Activated CD8-positive, alpha-beta T cell treated with anti-CD3 and anti-CD28 coated beads, Interleukin-2, amount 10 ng/mL, durations not matched to agents 7 days and 5 days (primary cell): ENCODE measurements around the gene CEP112. TPM values are rescaled to one million over a fixed set of nuclear protein-coding genes. Genes with fewer than 3 reads are reported as not detected.

Experiments
- ATAC-seq: fragments of 150-1000 bp; cut with Tn5 transposase; one replicate; pipeline ENCODE4 v1.10.0; 2021; ENCODE audit warnings: moderate library complexity
- CTCF ChIA-PET: fragments of 350-600 bp; sonication (Branson Sonifier 250); formaldehyde crosslinking; loops from one replicate; lab custom pipeline; 2021; ENCODE audit warnings: antibody characterized with exemption; lab: Charles Lee
- POLR2A ChIA-PET: fragments of 350-600 bp; sonication (Branson Sonifier 250); formaldehyde crosslinking; loops from one replicate; lab custom pipeline; 2021; ENCODE audit warnings: antibody characterized with exemption; lab: Charles Lee
- DNase-seq: peaks from one replicate; pipeline ENCODE4 v3.0.0-alpha.2; 2020
- H3K27ac Mint-ChIP-seq: one replicate; pipeline ENCODE4 v1.8.0; 2021; ENCODE audit warnings: mild to moderate bottlenecking, mixed read lengths
- H3K27me3 Mint-ChIP-seq: one replicate; pipeline ENCODE4 v1.8.0; 2021; ENCODE audit warnings: low read depth, mixed read lengths
- H3K36me3 Mint-ChIP-seq: one replicate; pipeline ENCODE4 v1.8.0; 2021; ENCODE audit warnings: low read depth, mixed read lengths
- H3K4me1 Mint-ChIP-seq: one replicate; pipeline ENCODE4 v1.8.0; 2021; ENCODE audit warnings: low read depth, mixed read lengths
- H3K4me3 Mint-ChIP-seq: one replicate; pipeline ENCODE4 v1.8.0; 2021; ENCODE audit warnings: mild to moderate bottlenecking, mixed read lengths
- H3K9me3 Mint-ChIP-seq: one replicate; pipeline ENCODE4 v1.8.0; 2022; ENCODE audit warnings: mixed read lengths; ENCODE audit not compliant: insufficient read depth
- total RNA-seq, 2 experiments: library from RNA; stranded (reverse); gene quantifications; one replicate each; pipeline ENCODE4 v1.2.3, GENCODE V29; 2021

Gene CEP112
- total RNA-seq, 2 experiments from 2014 or later, result 2.3 to 2.7 TPM

GRCh38 chr17:66143657-66144282 is 48.2 kb downstream of the CEP112 start:
- no peak for DNase-seq
- H3K4me1 Mint-ChIP-seq, result no peaks in the 10 kb centered on the region
- peaks cover 32% of the 10 kb centered on the region for H3K27me3 Mint-ChIP-seq
- CTCF ChIA-PET, result interaction anchor here (0.9 kb wide), 1 partner anchor 22 kb away, joined by 3 read pairs; no protein-coding TSS in a partner anchor
- POLR2A ChIA-PET, result no interaction called here
- no peak for ATAC-seq
- no peak overlapping the region for H3K4me3 Mint-ChIP-seq
- H3K36me3 Mint-ChIP-seq, result no peaks in the 10 kb centered on the region
- H3K9me3 Mint-ChIP-seq, result no peaks in the 10 kb centered on the region
- no peak overlapping the region for H3K27ac Mint-ChIP-seq

GRCh38 chr17:66142428-66142827 is 49.5 kb downstream of the CEP112 start:
- Mint-ChIP-seq H3K36me3 (no peaks in the 10 kb centered on the region), H3K4me3 (no peak overlapping the region), H3K27ac (no peak overlapping the region), H3K9me3 (no peaks in the 10 kb centered on the region), H3K27me3 (peaks cover 37% of the 10 kb centered on the region), H3K4me1 (no peaks in the 10 kb centered on the region)
- no peak for ATAC-seq
- DNase-seq, result no peak
- POLR2A ChIA-PET, result no interaction called here
- CTCF ChIA-PET, result no interaction called here

GRCh38 chr17:66138120-66138519 is 53.8 kb downstream of the CEP112 start:
- Mint-ChIP-seq H3K27ac (no peak overlapping the region), H3K4me3 (no peak overlapping the region), H3K9me3 (no peaks in the 10 kb centered on the region), H3K4me1 (no peaks in the 10 kb centered on the region), H3K27me3 (peaks cover 32% of the 10 kb centered on the region), H3K36me3 (no peaks in the 10 kb centered on the region)
- ChIA-PET CTCF (no interaction called here), POLR2A (no interaction called here)
- DNase-seq (no peak), ATAC-seq (no peak)

GRCh38 chr17:66135896-66136295 is 56.0 kb downstream of the CEP112 start:
- POLR2A ChIA-PET, result no interaction called here
- H3K27ac Mint-ChIP-seq, result no peak overlapping the region
- H3K36me3 Mint-ChIP-seq, result no peaks in the 10 kb centered on the region
- H3K4me3 Mint-ChIP-seq, result no peak overlapping the region
- CTCF ChIA-PET, result no interaction called here
- H3K4me1 Mint-ChIP-seq, result no peaks in the 10 kb centered on the region
- ATAC-seq, result no peak
- H3K9me3 Mint-ChIP-seq, result no peaks in the 10 kb centered on the region
- peaks cover 26% of the 10 kb centered on the region for H3K27me3 Mint-ChIP-seq
- DNase-seq, result no peak

GRCh38 chr17:66135219-66135618 is 56.7 kb downstream of the CEP112 start:
- no peaks in the 10 kb centered on the region for H3K36me3 Mint-ChIP-seq
- ATAC-seq, result no peak
- no peak for DNase-seq
- POLR2A ChIA-PET, result no interaction called here
- CTCF ChIA-PET, result no interaction called here
- H3K9me3 Mint-ChIP-seq, result no peaks in the 10 kb centered on the region
- H3K4me1 Mint-ChIP-seq, result no peaks in the 10 kb centered on the region
- no peak overlapping the region for H3K27ac Mint-ChIP-seq
- H3K27me3 Mint-ChIP-seq, result peaks cover 22% of the 10 kb centered on the region
- no peak overlapping the region for H3K4me3 Mint-ChIP-seq

- Mint-ChIP-seq H3K9me3 (no peaks in the 10 kb centered on the region), H3K27me3 (peaks cover 5% of the 10 kb centered on the region), H3K4me3 (no peak overlapping the region), H3K36me3 (no peaks in the 10 kb centered on the region), H3K4me1 (no peaks in the 10 kb centered on the region), H3K27ac (no peak overlapping the region)
- ATAC-seq (no peak), DNase-seq (no peak)
- ChIA-PET CTCF (no interaction called here), POLR2A (interaction anchor here (0.5 kb wide), 1 partner anchor 9 kb away, joined by 3 read pairs; no protein-coding TSS in a partner anchor)
Observed at GRCh38 chr17:66129759-66130158, 62.2 kb downstream of the CEP112 start.

GRCh38 chr17:66126231-66126630 is 65.7 kb downstream of the CEP112 start:
- Mint-ChIP-seq H3K4me3 (no peak overlapping the region), H3K36me3 (no peaks in the 10 kb centered on the region), H3K27ac (no peak overlapping the region), H3K4me1 (no peaks in the 10 kb centered on the region), H3K27me3 (peaks cover 2% of the 10 kb centered on the region), H3K9me3 (peaks cover 3% of the 10 kb centered on the region)
- DNase-seq, result no peak
- ChIA-PET CTCF (no interaction called here), POLR2A (no interaction called here)
- no peak for ATAC-seq

GRCh38 chr17:66123163-66123562 is 68.8 kb downstream of the CEP112 start:
- POLR2A ChIA-PET, result no interaction called here

GRCh38 chr17:66115246-66115645 is 76.7 kb downstream of the CEP112 start:
- DNase-seq, result no peak
- ChIA-PET POLR2A (no interaction called here), CTCF (no interaction called here)
- Mint-ChIP-seq H3K27ac (no peak overlapping the region), H3K27me3 (peaks cover 4% of the 10 kb centered on the region), H3K36me3 (no peaks in the 10 kb centered on the region), H3K9me3 (no peaks in the 10 kb centered on the region), H3K4me3 (no peak overlapping the region), H3K4me1 (no peaks in the 10 kb centered on the region)
- no peak for ATAC-seq

More at GRCh38 chr17:66123163-66123562, 68.8 kb downstream of the CEP112 start:
- Mint-ChIP-seq H3K36me3 (no peaks in the 10 kb centered on the region), H3K27me3 (peaks cover 2% of the 10 kb centered on the region), H3K4me3 (no peak overlapping the region), H3K9me3 (peaks cover 3% of the 10 kb centered on the region), H3K27ac (no peak overlapping the region), H3K4me1 (no peaks in the 10 kb centered on the region)
- ATAC-seq, result no peak
- CTCF ChIA-PET, result no interaction called here
- DNase-seq, result no peak

- CTCF ChIA-PET, result no interaction called here
- no peak for DNase-seq
- H3K27me3 Mint-ChIP-seq, result peaks cover 4% of the 10 kb centered on the region
- no peaks in the 10 kb centered on the region for H3K9me3 Mint-ChIP-seq
- POLR2A ChIA-PET, result no interaction called here
- no peak overlapping the region for H3K27ac Mint-ChIP-seq
- H3K4me1 Mint-ChIP-seq, result no peaks in the 10 kb centered on the region
- H3K36me3 Mint-ChIP-seq, result no peaks in the 10 kb centered on the region
- no peak for ATAC-seq
- H3K4me3 Mint-ChIP-seq, result no peak overlapping the region
Observed at GRCh38 chr17:66114609-66115008, 77.3 kb downstream of the CEP112 start.

GRCh38 chr17:66107731-66108130 is 84.2 kb downstream of the CEP112 start:
- CTCF ChIA-PET, result no interaction called here
- no peak for ATAC-seq
- POLR2A ChIA-PET, result no interaction called here
- no peaks in the 10 kb centered on the region for H3K9me3 Mint-ChIP-seq
- no peak overlapping the region for H3K27ac Mint-ChIP-seq
- H3K4me1 Mint-ChIP-seq, result no peaks in the 10 kb centered on the region
- DNase-seq, result no peak
- H3K4me3 Mint-ChIP-seq, result no peak overlapping the region
- no peaks in the 10 kb centered on the region for H3K36me3 Mint-ChIP-seq
- peaks cover 22% of the 10 kb centered on the region for H3K27me3 Mint-ChIP-seq

- Mint-ChIP-seq H3K4me1 (no peaks in the 10 kb centered on the region), H3K4me3 (no peak overlapping the region), H3K9me3 (no peaks in the 10 kb centered on the region), H3K27ac (no peak overlapping the region), H3K36me3 (no peaks in the 10 kb centered on the region), H3K27me3 (peaks cover 9% of the 10 kb centered on the region)
- CTCF ChIA-PET, result no interaction called here
- POLR2A ChIA-PET, result no interaction called here
- no peak for ATAC-seq
- no peak for DNase-seq
Observed at GRCh38 chr17:66098040-66098439, 93.9 kb downstream of the CEP112 start.

GRCh38 chr17:66094727-66095126 is 97.2 kb downstream of the CEP112 start:
- ChIA-PET CTCF (no interaction called here), POLR2A (no interaction called here)
- H3K27me3 Mint-ChIP-seq, result peaks cover 12% of the 10 kb centered on the region

More at GRCh38 chr17:66094727-66095126, 97.2 kb downstream of the CEP112 start:
- DNase-seq, result no peak
- ATAC-seq, result no peak
- Mint-ChIP-seq H3K4me1 (no peaks in the 10 kb centered on the region), H3K27ac (no peak overlapping the region), H3K4me3 (no peak overlapping the region), H3K36me3 (no peaks in the 10 kb centered on the region), H3K9me3 (no peaks in the 10 kb centered on the region)
